Measurements from ENCODE around the gene COX20. TPM values are rescaled to one million over a fixed set of nuclear protein-coding genes. Genes with fewer than 3 reads are reported as not detected.
A peak's percentile ranks its signal among the peaks of the same experiment; 100 is the strongest.

The COX20 gene
- total RNA-seq, 1 donor from 2014 or later, result 22.8 TPM

- Histone ChIP-seq H3K36me3 (peaks cover 44% of the 10 kb centered on the region), H3K9me3 (no peaks in the 10 kb centered on the region), H3K27ac (peak overlapping the region; percentile 100), H3K27me3 (ENCODE audit: low read depth) (no peaks in the 10 kb centered on the region), H3K4me1 (peaks cover 56% of the 10 kb centered on the region), H3K4me3 (peak overlapping the region; percentile 94)
- intact Hi-C loops (cut with DNase I), result no loop called here
- no peak for ATAC-seq
- TF ChIP-seq CTCF (IDR thresholded peaks at IDR 0.05), result no peak
- no peak for DNase-seq
Measured at GRCh38 chr1:244861683-244862082, 26.2 kb downstream of the COX20 start.

DNA sequence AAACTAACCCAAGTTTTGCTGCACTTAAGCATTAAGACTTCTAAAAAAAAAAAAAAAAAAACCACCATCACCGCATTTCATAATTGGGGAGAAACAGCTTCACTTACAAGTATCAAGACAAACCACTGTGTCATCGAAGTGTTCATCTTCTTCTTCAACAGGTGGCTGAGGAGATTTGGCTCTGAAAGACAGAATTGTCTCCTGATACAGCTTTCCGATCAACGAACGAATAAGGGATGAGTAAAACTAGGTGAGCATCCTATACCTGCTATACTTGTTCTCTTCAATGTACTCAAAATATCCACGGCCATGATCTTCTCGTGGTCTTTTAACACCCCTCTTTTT is 26.9 kb downstream of the COX20 start:
- Histone ChIP-seq H3K36me3 (peaks cover 38% of the 10 kb centered on the region), H3K4me3 (peak overlapping the region; percentile 94), H3K27ac (peak overlapping the region; percentile 100), H3K27me3 (ENCODE audit: low read depth) (no peaks in the 10 kb centered on the region), H3K4me1 (peaks cover 56% of the 10 kb centered on the region), H3K9me3 (no peaks in the 10 kb centered on the region)
- no peak for TF ChIP-seq CTCF (IDR thresholded peaks at IDR 0.05)
- intact Hi-C loops (cut with DNase I), result no loop called here
- no peak for DNase-seq
- no peak for ATAC-seq

- DNase-seq (peak; percentile 97), ATAC-seq (peak; percentile 85 to 91)
- Histone ChIP-seq H3K36me3 (peaks cover 32% of the 10 kb centered on the region), H3K4me3 (peak overlapping the region; percentile 94), H3K27ac (peak overlapping the region; percentile 100), H3K9me3 (no peaks in the 10 kb centered on the region), H3K4me1 (peaks cover 56% of the 10 kb centered on the region), H3K27me3 (ENCODE audit: low read depth) (no peaks in the 10 kb centered on the region)
- no peak for TF ChIP-seq CTCF (IDR thresholded peaks at IDR 0.05)
- intact Hi-C loops (cut with DNase I), result no loop called here
Measured at GRCh38 chr1:244862699-244863490, 27.4 kb downstream of the COX20 start.

GRCh38 chr1:244863491-244864252 is 28.2 kb downstream of the COX20 start:
- Histone ChIP-seq H3K4me3 (peak overlapping the region; percentile 94), H3K36me3 (peaks cover 25% of the 10 kb centered on the region), H3K4me1 (peaks cover 48% of the 10 kb centered on the region), H3K9me3 (no peaks in the 10 kb centered on the region), H3K27me3 (ENCODE audit: low read depth) (no peaks in the 10 kb centered on the region), H3K27ac (peak overlapping the region; percentile 100)
- peak; percentile 10 to 61 for ATAC-seq
- intact Hi-C loops (cut with DNase I), result no loop called here
- DNase-seq, result peak; percentile 69
- no peak for TF ChIP-seq CTCF (IDR thresholded peaks at IDR 0.05)

DNA sequence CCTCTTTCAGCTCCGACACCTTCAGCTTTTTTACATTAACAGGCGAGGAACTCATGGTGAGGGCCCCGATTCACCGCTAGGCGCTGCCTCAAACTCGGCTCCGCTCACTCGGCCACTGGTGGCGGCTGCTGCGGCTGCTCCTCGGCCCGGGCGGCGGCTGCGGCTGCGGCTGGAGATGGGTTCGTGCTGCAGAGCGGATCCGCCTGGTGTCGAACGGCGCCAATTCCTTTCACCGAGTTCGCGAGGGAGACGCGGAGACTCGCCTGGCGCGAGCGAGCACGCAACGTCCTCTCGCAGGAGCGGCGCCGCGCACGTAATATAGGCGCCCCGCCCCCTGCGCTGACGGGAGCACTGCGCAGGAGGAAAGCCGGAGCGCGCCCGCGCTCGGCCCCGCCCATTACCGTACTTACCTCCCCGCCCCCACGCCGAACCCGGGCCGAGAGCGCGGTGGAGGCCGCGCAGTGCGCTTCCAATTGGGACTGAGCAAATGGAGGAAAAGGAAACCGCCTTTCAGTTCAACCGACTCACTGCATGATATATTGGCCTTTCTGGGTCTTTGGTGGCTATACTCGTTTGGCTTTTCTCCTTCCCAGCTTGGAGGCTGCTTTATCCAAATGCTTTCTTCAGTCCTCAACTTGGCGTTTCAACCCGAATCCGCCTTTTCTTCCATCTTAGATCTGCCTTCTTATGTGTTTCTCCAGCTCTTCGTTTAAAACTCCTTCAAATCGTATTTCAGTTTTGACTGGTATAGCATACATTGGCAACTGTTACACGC is 29.0 kb downstream of the COX20 start, which contains the start of gene HNRNPU:
Gene HNRNPU (minus strand): TSS at position 291 of the 775 bp plus-strand sequence. CDS start 236 bp downstream, at position 55.
- ATAC-seq (peak; percentile 92 to 96), DNase-seq (peak; percentile 98)
- Histone ChIP-seq H3K36me3 (peaks cover 17% of the 10 kb centered on the region), H3K4me1 (peaks cover 40% of the 10 kb centered on the region), H3K27ac (peak within 1 kb of the TSS; percentile 100), H3K9me3 (no peaks in the 10 kb centered on the region), H3K27me3 (ENCODE audit: low read depth) (no peaks in the 10 kb centered on the region), H3K4me3 (peak within 1 kb of the TSS; percentile 94)
- TF ChIP-seq CTCF (IDR thresholded peaks at IDR 0.05), result peak; percentile 36
- intact Hi-C loops (cut with DNase I), result no loop called here
